Testis (tissue), 2 donors: ENCODE measurements around the gene CKLF.

ENCODE experiments used
- CTCF ChIP-seq, 3 experiments: fragments of 450-650 bp in 2 of 3; fragments of 200-600 bp in 1 of 3; sonication (generic) in 1 of 3; IDR thresholded peaks; one replicate each; pipeline ENCODE4 v1.5.1; 2016 to 2019; ENCODE audit warnings: antibody characterized with exemption in 3 of 3, mild to moderate bottlenecking in 2 of 3, moderate library complexity in 1 of 3
- POLR2A ChIP-seq: fragments of 450-650 bp; IDR thresholded peaks from one replicate; pipeline ENCODE4 v1.6.1; 2017; ENCODE audit warnings: antibody characterized with exemption, mild to moderate bottlenecking, moderate library complexity

- no peak for TF ChIP-seq POLR2A
- no peak for TF ChIP-seq CTCF (IDR thresholded peaks at IDR 0.05)
Observed at GRCh38 chr16:66601471-66601870, 49.1 kb downstream of the CKLF start.
